Peyer's patch (tissue), 4 donors: Measurements from ENCODE around the gene ASB11. TPM values are rescaled to one million over a fixed set of nuclear protein-coding genes. Genes with fewer than 3 reads are reported as not detected.

ENCODE experiments used
- DNase-seq, 3 donors: peaks; one replicate each; pipeline ENCODE4 v3.0.0-alpha.2; 2017 to 2019
- H3K27ac ChIP-seq, 4 donors: fragments of 200-600 bp; sonication (generic); one replicate each; pipeline ENCODE4 v1.5.1; 2016 to 2019
- H3K27me3 ChIP-seq, 2 donors: fragments of 200-600 bp; sonication (generic); one replicate each; pipeline ENCODE4 v1.5.1; 2019
- H3K36me3 ChIP-seq, 3 donors: fragments of 200-600 bp; sonication (generic); one replicate each; pipeline ENCODE4 v1.5.1; 2016 to 2019
- H3K4me1 ChIP-seq, 4 donors: fragments of 200-600 bp; sonication (generic); one replicate each; pipeline ENCODE4 v1.5.1; 2016 to 2019
- H3K4me3 ChIP-seq, 4 donors: fragments of 200-600 bp; sonication (generic); 1 replicate in 3 of 4; 2 replicates in 1 of 4; pipeline ENCODE4 v1.5.1; 2016 to 2019; ENCODE audit warnings: mild to moderate bottlenecking in 1 of 4
- H3K9me3 ChIP-seq, 4 donors: fragments of 200-600 bp; sonication (generic); one replicate each; pipeline ENCODE4 v1.5.1; 2016 to 2019; ENCODE audit warnings: mild to moderate bottlenecking in 1 of 4
- CTCF ChIP-seq, 6 experiments: fragments of 450-650 bp in 4 of 6; fragments of 200-600 bp in 2 of 6; sonication (generic) in 1 of 6; IDR thresholded peaks; one replicate each; pipeline ENCODE4 v1.5.1; 2017 to 2019; ENCODE audit warnings: antibody characterized with exemption in 6 of 6, mild to moderate bottlenecking in 3 of 6, moderate library complexity in 1 of 6
- POLR2A ChIP-seq, 2 donors: fragments of 450-650 bp; IDR thresholded peaks; one replicate each; pipeline ENCODE4 v1.5.1; 2017; ENCODE audit warnings: antibody characterized with exemption in 2 of 2, mild to moderate bottlenecking in 2 of 2, moderate library complexity in 2 of 2
- total RNA-seq, 4 donors: library from RNA; depleted of rRNA; stranded (reverse); fragments of >200 nt; gene quantifications; one replicate each; pipeline ENCODE4 v1.1.0, GENCODE V29; 2016

The ASB11 gene, protein sequence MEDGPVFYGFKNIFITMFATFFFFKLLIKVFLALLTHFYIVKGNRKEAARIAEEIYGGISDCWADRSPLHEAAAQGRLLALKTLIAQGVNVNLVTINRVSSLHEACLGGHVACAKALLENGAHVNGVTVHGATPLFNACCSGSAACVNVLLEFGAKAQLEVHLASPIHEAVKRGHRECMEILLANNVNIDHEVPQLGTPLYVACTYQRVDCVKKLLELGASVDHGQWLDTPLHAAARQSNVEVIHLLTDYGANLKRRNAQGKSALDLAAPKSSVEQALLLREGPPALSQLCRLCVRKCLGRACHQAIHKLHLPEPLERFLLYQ
- total RNA-seq, result not detected

DNA sequence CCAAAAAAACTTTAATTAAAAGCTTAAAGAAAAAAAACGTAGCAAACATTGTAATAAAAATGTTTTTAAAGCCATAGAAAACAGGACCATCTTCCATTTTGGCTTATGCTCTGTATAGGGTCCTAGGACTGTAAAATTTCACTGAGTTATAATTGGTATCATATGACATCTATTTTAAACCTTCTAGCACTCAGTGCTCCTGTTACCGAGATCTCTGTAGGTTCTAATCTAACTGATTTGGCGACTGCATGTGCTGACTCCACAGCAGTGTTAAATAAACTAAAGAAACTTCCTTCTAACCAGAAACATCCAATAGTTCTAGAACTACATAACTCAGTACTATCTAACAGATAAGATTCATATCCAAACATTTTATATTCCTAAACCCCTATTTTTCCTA is at the start of gene ASB11:
Gene ASB11, minus strand, starts transcription at position 132 of the 400 bp plus-strand sequence. Its CDS starts 35 bp downstream, at position 97.
- Histone ChIP-seq H3K27ac (no peak within 1 kb of the TSS), H3K4me1 (no peaks in the 10 kb centered on the region), H3K27me3 (no peaks in the 10 kb centered on the region), H3K4me3 (no peak within 1 kb of the TSS), H3K36me3 (peaks cover 0 to 7% (median 0%) of the 10 kb centered on the region in 3 donors), H3K9me3 (no peaks in the 10 kb centered on the region)
- DNase-seq, result no peak
- no peak for TF ChIP-seq CTCF (IDR thresholded peaks at IDR 0.05)
- no peak for TF ChIP-seq POLR2A (IDR thresholded peaks at IDR 0.05)

GRCh38 chrX:15359701-15360100 is 44.3 kb upstream of the ASB11 start:
- Histone ChIP-seq H3K27me3 (no peaks in the 10 kb centered on the region), H3K9me3 (no peaks in the 10 kb centered on the region), H3K4me1 (no peaks in the 10 kb centered on the region), H3K27ac (no peak overlapping the region), H3K4me3 (no peak overlapping the region), H3K36me3 (no peaks in the 10 kb centered on the region)
- TF ChIP-seq CTCF (IDR thresholded peaks at IDR 0.05) (no peak), POLR2A (IDR thresholded peaks at IDR 0.05) (no peak)
- no peak for DNase-seq

- H3K9me3 ChIP-seq, result no peaks in the 10 kb centered on the region
- no peaks in the 10 kb centered on the region for H3K4me1 ChIP-seq
- no peak overlapping the region for H3K27ac ChIP-seq
- no peak for DNase-seq
- H3K36me3 ChIP-seq, result no peaks in the 10 kb centered on the region
- no peaks in the 10 kb centered on the region for H3K27me3 ChIP-seq
- no peak overlapping the region for H3K4me3 ChIP-seq
- no peak for TF ChIP-seq POLR2A (IDR thresholded peaks at IDR 0.05)
- TF ChIP-seq CTCF (IDR thresholded peaks at IDR 0.05), result no peak
Measured at GRCh38 chrX:15358533-15358932, 43.1 kb upstream of the ASB11 start.

DNA sequence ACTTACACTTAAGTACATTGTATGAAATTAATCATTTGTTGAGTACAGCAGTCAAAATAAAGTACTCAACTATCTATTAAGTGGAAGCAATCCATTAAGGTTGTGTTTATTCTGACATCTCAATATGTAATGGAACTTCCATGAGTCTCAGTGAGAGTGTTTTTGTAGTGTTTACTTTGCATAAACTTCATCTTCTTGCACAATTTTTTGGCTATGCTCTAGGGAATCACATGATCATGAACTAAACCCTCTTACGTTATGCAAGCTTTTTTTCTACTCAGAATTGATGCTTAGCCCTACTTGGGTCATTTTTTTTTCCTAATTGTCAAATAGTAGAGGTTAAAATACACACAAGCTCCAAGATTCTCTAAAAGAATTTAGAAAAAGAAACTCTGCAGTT is 41.0 kb upstream of the ASB11 start:
- no peaks in the 10 kb centered on the region for H3K4me1 ChIP-seq
- no peaks in the 10 kb centered on the region for H3K27me3 ChIP-seq
- no peaks in the 10 kb centered on the region for H3K36me3 ChIP-seq
- H3K9me3 ChIP-seq, result no peaks in the 10 kb centered on the region
- TF ChIP-seq CTCF (IDR thresholded peaks at IDR 0.05), result no peak
- no peak for TF ChIP-seq POLR2A (IDR thresholded peaks at IDR 0.05)
- H3K27ac ChIP-seq, result no peak overlapping the region
- no peak for DNase-seq
- H3K4me3 ChIP-seq, result no peak overlapping the region

DNA sequence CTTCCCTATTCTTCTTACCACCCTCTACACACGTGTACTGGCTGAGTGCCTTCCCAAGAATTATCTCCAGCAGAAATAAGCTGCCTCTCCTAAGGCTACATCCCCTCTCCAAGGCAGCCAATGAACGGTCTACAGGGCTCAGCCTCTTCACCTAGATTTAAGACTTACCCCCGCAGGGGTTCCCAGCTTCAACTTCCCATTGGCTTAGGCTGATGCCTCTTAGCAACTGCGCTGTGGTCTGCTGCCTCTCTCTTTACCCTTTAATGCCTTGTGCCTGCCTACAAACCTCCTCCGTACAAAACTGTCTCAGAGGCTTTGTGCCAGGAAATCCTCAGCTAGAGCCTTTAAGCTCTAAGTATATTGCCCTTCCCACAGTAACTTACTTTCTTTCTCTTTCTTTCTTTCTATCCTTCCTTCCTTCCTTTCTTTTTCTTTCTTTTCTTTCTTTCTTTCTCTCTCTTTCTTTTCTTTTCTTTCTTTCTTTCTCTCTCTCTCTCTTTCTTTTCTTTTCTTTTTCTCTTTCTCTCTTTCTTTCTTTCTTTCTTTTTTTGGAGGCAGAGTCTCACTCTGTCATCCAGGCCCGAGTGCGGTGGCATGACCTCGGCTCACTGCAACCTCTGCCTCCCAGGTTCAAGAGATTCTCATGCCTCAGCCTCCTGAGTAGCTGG is 35.0 kb upstream of the ASB11 start:
- no peak for DNase-seq
- Histone ChIP-seq H3K27ac (no peak overlapping the region), H3K9me3 (no peaks in the 10 kb centered on the region), H3K4me1 (no peaks in the 10 kb centered on the region), H3K27me3 (no peaks in the 10 kb centered on the region), H3K36me3 (no peaks in the 10 kb centered on the region), H3K4me3 (no peak overlapping the region)
- TF ChIP-seq POLR2A (IDR thresholded peaks at IDR 0.05) (no peak), CTCF (IDR thresholded peaks at IDR 0.05) (no peak)
